ENCODE results near the gene RASD2. TPM values are rescaled to one million over a fixed set of nuclear protein-coding genes. Genes with fewer than 3 reads are reported as not detected.

Gene RASD2
- total RNA-seq, 4 donors from 2014 or later = 8.5 to 19.7 (median 13.9) TPM

DNA sequence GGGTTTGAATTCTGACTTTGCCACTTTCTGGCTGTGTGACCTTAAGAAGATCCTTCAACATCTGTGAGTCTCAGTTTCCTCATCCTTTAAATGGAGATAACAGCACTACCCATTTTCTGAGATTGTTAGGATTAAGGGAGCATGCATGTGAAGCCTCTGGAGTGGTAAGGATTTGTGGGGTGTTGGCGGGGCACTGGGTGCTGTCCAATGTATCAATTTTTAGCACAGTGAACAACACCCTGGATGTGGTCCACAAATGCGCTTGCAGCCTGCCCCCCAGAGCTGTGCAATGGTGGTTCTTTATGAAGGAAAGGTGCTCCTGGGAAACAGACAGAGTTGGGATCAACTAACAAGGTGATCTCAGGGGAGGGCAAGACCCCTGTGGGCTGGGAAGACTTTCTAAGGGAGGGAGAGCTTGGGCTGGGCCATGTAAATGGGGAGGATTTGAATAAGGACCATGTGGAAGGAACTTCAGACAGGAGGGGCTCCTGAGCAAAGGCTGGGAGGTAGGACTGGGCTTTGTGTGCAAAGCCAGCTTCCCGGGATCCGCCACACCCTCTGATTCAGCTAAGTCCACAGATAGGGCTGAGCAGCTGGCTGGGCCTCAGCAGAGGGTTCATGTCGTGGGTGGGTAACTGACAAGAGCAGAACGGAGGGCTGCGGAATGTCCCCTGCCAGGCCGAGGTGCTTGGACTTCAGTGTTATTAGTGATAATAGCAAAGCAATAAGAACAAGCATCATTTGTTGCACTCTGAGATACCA lies 22.7 kb upstream of the RASD2 start:
- H3K27me3 ChIP-seq = no peaks in the 10 kb centered on the region
- no peaks in the 10 kb centered on the region for H3K9me3 ChIP-seq
- no peak for TF ChIP-seq CTCF (IDR thresholded peaks at IDR 0.05)
- TF ChIP-seq POLR2AphosphoS5 (IDR thresholded peaks at IDR 0.05) = no peak
- TF ChIP-seq POLR2A (IDR thresholded peaks at IDR 0.05) = no peak
- TF ChIP-seq EP300 (IDR thresholded peaks at IDR 0.05; ENCODE audit: low read depth) = no peak
- no peak overlapping the region for H3K4me3 ChIP-seq
- H3K4me1 ChIP-seq = no peaks in the 10 kb centered on the region
- H3K27ac ChIP-seq = no peak overlapping the region
- no peaks in the 10 kb centered on the region for H3K36me3 ChIP-seq
- peak; percentile 63 for DNase-seq
- in situ Hi-C loops (cut with MboI; ENCODE audit: low pct_ligation_motif_present in 1 of 4, low pct_unique_long_range_greater_than_20kb in 1 of 4, low sequenced_read_pairs in 3 of 4) = no loop called here
- 53% methylated on average over 8 of the region's 8 CpGs; no CpG with 5 or more reads in 1 of the 2 donors for WGBS, 2 donors (ENCODE audit: low coverage in 1 of 2)
- intact Hi-C loops (cut with DNase I; ENCODE audit: low total_unique reads) = no loop called here

- TF ChIP-seq EP300 (IDR thresholded peaks at IDR 0.05; ENCODE audit: low read depth) (no peak), POLR2AphosphoS5 (IDR thresholded peaks at IDR 0.05) (no peak), POLR2A (IDR thresholded peaks at IDR 0.05) (no peak), CTCF (IDR thresholded peaks at IDR 0.05) (no peak)
- WGBS, 2 donors (ENCODE audit: low coverage in 1 of 2) = 85 to 87% methylated on average over 3 to 7 of the region's 7 CpGs
Measured at GRCh38 chr22:35518811-35519210, 21.8 kb upstream of the RASD2 start.

DNA sequence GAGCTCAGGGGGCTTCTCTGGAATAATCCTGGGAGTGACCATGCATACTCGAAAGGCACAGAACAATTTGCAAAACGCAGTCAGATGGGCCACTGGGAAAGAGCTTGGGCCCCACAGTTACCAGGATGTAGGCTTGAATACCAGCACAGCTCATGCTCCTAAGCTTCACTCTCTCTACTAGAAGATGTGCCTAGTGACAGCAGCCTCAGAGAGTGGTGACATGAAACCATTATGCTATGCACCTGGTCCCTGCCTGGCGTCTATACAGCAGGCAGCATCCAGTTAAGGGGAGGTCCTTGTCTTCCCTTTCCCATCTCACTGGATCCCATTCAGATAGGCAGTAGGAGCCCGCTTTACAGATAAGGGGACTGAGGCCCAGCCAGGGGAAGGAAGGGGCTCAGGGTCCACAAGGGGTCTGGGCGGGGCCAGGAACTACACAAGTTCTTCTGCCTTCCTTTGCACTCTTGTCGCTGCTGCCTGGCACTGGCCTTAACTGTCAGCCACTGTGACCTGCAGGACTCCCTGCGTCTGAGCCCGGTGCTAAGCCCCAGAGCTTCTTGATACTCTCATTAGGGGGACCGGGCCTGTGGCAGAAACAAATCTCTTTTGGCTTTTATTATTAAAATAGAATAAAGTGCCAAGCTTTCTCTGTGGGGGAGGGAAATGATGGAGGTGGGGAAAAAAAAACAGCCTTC lies 21.2 kb upstream of the RASD2 start:
- DNase-seq = no peak
- no peak for TF ChIP-seq POLR2AphosphoS5 (IDR thresholded peaks at IDR 0.05)
- TF ChIP-seq POLR2A (IDR thresholded peaks at IDR 0.05) = no peak
- TF ChIP-seq CTCF (IDR thresholded peaks at IDR 0.05) = no peak
- TF ChIP-seq EP300 (IDR thresholded peaks at IDR 0.05; ENCODE audit: low read depth) = no peak
- H3K4me1 ChIP-seq = peaks cover 0 to 4% (median 0%) of the 10 kb centered on the region in 4 donors
- in situ Hi-C loops (cut with MboI; ENCODE audit: low pct_ligation_motif_present in 1 of 4, low pct_unique_long_range_greater_than_20kb in 1 of 4, low sequenced_read_pairs in 3 of 4) (no loop called here), intact Hi-C loops (cut with DNase I; ENCODE audit: low total_unique reads) (no loop called here)
- no peaks in the 10 kb centered on the region for H3K9me3 ChIP-seq
- no peak overlapping the region for H3K27ac ChIP-seq
- H3K36me3 ChIP-seq = no peaks in the 10 kb centered on the region
- no peaks in the 10 kb centered on the region for H3K27me3 ChIP-seq
- 88% methylated on average over 9 of the region's 9 CpGs; no CpG with 5 or more reads in 1 of the 2 donors for WGBS, 2 donors (ENCODE audit: low coverage in 1 of 2)
- no peak overlapping the region for H3K4me3 ChIP-seq

More at GRCh38 chr22:35518811-35519210, 21.8 kb upstream of the RASD2 start:
- intact Hi-C loops (cut with DNase I; ENCODE audit: low total_unique reads) = no loop called here
- DNase-seq = no peak
- no peaks in the 10 kb centered on the region for H3K4me1 ChIP-seq
- H3K36me3 ChIP-seq = no peaks in the 10 kb centered on the region
- in situ Hi-C loops (cut with MboI; ENCODE audit: low pct_ligation_motif_present in 1 of 4, low pct_unique_long_range_greater_than_20kb in 1 of 4, low sequenced_read_pairs in 3 of 4) = no loop called here
- H3K9me3 ChIP-seq = no peaks in the 10 kb centered on the region
- no peak overlapping the region for H3K27ac ChIP-seq
- H3K4me3 ChIP-seq = no peak overlapping the region
- H3K27me3 ChIP-seq = no peaks in the 10 kb centered on the region

DNA sequence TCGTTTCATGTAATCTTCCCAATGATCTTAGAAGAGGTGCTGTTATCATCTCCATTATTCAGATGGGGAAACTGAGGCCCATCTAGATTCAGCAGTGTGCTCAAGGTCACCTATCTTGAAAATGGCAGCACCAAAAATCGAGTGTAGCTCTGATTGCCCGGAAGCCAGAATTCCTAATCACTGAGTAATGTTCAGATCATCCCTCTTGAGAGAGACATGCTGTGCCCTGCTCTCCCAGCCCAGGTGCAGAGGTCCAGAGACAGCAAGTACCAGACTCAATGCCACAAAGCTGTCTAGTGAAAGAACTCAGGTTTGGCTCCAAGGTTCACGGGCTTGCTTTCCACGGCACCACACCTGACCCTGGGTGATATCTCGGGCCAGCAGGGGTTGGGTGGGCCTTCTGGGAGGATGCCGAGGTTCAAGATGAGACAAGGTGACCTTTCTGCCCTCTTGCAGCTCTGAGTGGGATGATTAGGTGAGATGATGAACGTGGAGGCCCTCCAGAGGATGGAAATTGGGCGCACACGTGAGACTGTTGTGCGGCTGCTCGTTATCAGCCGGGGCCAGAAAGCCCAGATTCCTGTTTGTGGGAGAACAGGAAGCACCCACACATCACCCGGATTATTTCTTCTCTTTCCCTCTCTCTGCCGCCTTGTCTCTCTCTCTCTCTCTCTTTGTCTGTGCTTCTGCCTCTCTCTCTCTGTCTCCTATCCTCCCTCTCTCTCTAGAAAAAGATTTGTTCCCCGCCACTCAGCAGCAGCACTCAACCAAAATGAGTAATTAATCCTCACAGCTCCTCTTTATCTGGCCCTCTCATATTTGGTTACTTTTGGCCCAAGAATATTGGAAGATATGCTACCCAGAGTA lies 19.0 kb upstream of the RASD2 start:
- 74% methylated on average over 16 of the region's 16 CpGs; no CpG with 5 or more reads in 1 of the 2 donors for WGBS, 2 donors (ENCODE audit: low coverage in 1 of 2)
- TF ChIP-seq POLR2A (IDR thresholded peaks at IDR 0.05) (no peak), EP300 (IDR thresholded peaks at IDR 0.05; ENCODE audit: low read depth) (no peak), POLR2AphosphoS5 (IDR thresholded peaks at IDR 0.05) (no peak)
- Histone ChIP-seq H3K36me3 (no peaks in the 10 kb centered on the region), H3K9me3 (no peaks in the 10 kb centered on the region), H3K27me3 (no peaks in the 10 kb centered on the region), H3K4me1 (peaks cover 0 to 16% (median 3%) of the 10 kb centered on the region in 4 donors), H3K4me3 (no peak overlapping the region), H3K27ac (no peak overlapping the region)
- in situ Hi-C loops (cut with MboI; ENCODE audit: low pct_ligation_motif_present in 1 of 4, low pct_unique_long_range_greater_than_20kb in 1 of 4, low sequenced_read_pairs in 3 of 4) (no loop called here), intact Hi-C loops (cut with DNase I; ENCODE audit: low total_unique reads) (no loop called here)
- DNase-seq = no peak

All from transverse colon (tissue), 4 donors.